ENCODE measurements around the gene EYS. TPM values are rescaled to one million over a fixed set of nuclear protein-coding genes. Genes with fewer than 3 reads are reported as not detected.
A peak's percentile ranks its signal among the peaks of the same experiment; 100 is the strongest.

The EYS gene
- total and polyA plus RNA-seq, 2 of the 13 experiments (the other 11 are each of a cell fraction or from before 2014, with no cell fraction given) = 0.04 to 0.07 TPM

DNA sequence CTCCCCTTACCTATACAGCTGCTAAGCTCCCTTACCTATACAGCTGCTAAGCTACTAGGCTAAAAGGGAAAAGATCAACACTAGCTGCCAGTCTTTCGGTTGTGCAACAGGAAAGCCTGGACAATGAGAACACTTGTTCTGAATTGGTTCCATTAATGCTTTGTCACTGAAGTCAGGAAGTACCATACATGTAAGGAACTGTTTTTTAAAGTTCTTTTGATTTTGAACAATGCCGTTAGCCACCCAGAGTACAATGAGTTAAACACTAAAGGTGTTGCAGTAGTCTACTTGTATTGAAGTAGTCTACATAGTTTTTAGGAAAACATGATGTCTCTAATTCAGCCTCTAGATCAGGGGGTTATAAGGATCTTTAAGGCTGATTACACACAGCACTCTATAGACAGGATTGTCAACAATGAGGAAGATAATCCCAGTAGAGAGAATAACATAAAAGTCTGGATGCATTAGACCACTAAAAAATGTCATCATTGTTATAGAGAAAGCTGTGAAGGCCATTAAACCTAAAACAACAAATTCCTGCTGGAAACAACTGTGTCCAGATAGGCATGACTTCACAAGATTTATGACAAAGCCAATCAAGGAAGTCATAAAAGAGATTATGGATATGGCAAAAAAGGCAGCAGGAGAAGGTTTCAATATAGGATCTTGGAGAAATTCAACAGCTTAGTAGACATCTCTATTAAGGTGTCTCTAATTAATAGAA is 1765.1 kb downstream of the EYS start (continued):
- TF ChIP-seq ZNF605 (CRISPR knock-in tag; IDR thresholded peaks at IDR 0.05) = no peak
- TF ChIP-seq RAD21 (CRISPR knock-in tag; IDR thresholded peaks at IDR 0.05) = no peak
- 0 out of 2 replicates have a peak, but pooled peaks have one; percentile 53 for TF ChIP-seq SNAPC2 (CRISPR knock-in tag; IDR thresholded peaks at IDR 0.05)
- no peak for TF ChIP-seq ETV6 (CRISPR knock-in tag; conservative IDR thresholded peaks at IDR 0.05)
- TF ChIP-seq AGO2 (optimal IDR thresholded peaks at IDR 0.05; ENCODE audit: low read depth, low read length) = no peak
- TF ChIP-seq REL (CRISPR knock-in tag; conservative IDR thresholded peaks at IDR 0.05) = no peak
- TF ChIP-seq, protein P1, sequence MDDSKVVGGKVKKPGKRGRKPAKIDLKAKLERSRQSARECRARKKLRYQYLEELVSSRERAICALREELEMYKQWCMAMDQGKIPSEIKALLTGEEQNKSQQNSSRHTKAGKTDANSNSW (CRISPR knock-in tag; IDR thresholded peaks at IDR 0.05; ENCODE audit: borderline replicate concordance) = no peak
- TF ChIP-seq ZNF740 (CRISPR knock-in tag; IDR thresholded peaks at IDR 0.05) = no peak
- TF ChIP-seq NBN (conservative IDR thresholded peaks at IDR 0.05) = no peak
- TF ChIP-seq CC2D1A (CRISPR knock-in tag; IDR thresholded peaks at IDR 0.05) = no peak
- TF ChIP-seq, protein P2, sequence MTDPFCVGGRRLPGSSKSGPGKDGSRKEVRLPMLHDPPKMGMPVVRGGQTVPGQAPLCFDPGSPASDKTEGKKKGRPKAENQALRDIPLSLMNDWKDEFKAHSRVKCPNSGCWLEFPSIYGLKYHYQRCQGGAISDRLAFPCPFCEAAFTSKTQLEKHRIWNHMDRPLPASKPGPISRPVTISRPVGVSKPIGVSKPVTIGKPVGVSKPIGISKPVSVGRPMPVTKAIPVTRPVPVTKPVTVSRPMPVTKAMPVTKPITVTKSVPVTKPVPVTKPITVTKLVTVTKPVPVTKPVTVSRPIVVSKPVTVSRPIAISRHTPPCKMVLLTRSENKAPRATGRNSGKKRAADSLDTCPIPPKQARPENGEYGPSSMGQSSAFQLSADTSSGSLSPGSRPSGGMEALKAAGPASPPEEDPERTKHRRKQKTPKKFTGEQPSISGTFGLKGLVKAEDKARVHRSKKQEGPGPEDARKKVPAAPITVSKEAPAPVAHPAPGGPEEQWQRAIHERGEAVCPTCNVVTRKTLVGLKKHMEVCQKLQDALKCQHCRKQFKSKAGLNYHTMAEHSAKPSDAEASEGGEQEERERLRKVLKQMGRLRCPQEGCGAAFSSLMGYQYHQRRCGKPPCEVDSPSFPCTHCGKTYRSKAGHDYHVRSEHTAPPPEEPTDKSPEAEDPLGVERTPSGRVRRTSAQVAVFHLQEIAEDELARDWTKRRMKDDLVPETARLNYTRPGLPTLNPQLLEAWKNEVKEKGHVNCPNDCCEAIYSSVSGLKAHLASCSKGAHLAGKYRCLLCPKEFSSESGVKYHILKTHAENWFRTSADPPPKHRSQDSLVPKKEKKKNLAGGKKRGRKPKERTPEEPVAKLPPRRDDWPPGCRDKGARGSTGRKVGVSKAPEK (CRISPR knock-in tag; IDR thresholded peaks at IDR 0.05; ENCODE audit: borderline replicate concordance) = no peak
- TF ChIP-seq ZBTB7B (CRISPR knock-in tag; IDR thresholded peaks at IDR 0.05) = no peak
- TF ChIP-seq ZFP90 (CRISPR knock-in tag; IDR thresholded peaks at IDR 0.05; ENCODE audit: borderline replicate concordance) = no peak
- no peak for TF ChIP-seq ZFP36 (IDR thresholded peaks at IDR 0.05; ENCODE audit: borderline replicate concordance, low read depth, low read length, partially characterized antibody)
- TF ChIP-seq, protein P3, sequence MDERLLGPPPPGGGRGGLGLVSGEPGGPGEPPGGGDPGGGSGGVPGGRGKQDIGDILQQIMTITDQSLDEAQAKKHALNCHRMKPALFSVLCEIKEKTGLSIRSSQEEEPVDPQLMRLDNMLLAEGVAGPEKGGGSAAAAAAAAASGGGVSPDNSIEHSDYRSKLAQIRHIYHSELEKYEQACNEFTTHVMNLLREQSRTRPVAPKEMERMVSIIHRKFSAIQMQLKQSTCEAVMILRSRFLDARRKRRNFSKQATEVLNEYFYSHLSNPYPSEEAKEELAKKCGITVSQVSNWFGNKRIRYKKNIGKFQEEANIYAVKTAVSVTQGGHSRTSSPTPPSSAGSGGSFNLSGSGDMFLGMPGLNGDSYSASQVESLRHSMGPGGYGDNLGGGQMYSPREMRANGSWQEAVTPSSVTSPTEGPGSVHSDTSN (CRISPR knock-in tag; IDR thresholded peaks at IDR 0.05) = peak; percentile 63; the same call in 1 of the 2 replicates
- TF ChIP-seq KLF12 (CRISPR knock-in tag; IDR thresholded peaks at IDR 0.05; ENCODE audit: borderline replicate concordance) = no peak
- no peak for TF ChIP-seq ARID2 (CRISPR knock-in tag; IDR thresholded peaks at IDR 0.05; ENCODE audit: borderline replicate concordance)
- no peak for TF ChIP-seq ZNF737 (CRISPR knock-in tag; IDR thresholded peaks at IDR 0.05; ENCODE audit: borderline replicate concordance)
- TF ChIP-seq NFIC (IDR thresholded peaks at IDR 0.05; ENCODE audit: low read length) = peak; percentile 61; the same call in 1 of the 2 replicates
- TF ChIP-seq, protein P4, sequence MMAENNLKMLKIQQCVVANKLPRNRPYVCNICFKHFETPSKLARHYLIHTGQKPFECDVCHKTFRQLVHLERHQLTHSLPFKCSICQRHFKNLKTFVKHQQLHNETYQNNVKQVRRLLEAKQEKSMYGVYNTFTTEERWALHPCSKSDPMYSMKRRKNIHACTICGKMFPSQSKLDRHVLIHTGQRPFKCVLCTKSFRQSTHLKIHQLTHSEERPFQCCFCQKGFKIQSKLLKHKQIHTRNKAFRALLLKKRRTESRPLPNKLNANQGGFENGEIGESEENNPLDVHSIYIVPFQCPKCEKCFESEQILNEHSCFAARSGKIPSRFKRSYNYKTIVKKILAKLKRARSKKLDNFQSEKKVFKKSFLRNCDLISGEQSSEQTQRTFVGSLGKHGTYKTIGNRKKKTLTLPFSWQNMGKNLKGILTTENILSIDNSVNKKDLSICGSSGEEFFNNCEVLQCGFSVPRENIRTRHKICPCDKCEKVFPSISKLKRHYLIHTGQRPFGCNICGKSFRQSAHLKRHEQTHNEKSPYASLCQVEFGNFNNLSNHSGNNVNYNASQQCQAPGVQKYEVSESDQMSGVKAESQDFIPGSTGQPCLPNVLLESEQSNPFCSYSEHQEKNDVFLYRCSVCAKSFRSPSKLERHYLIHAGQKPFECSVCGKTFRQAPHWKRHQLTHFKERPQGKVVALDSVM (CRISPR knock-in tag; IDR thresholded peaks at IDR 0.05) = no peak
- no peak for TF ChIP-seq POLR2G (IDR thresholded peaks at IDR 0.05; ENCODE audit: low read depth, low read length)
- TF ChIP-seq ZKSCAN1 (IDR thresholded peaks at IDR 0.05; ENCODE audit: low read length) = no peak
- no peak for TF ChIP-seq ZNF550 (CRISPR knock-in tag; IDR thresholded peaks at IDR 0.05; ENCODE audit: borderline replicate concordance)
- no peak for TF ChIP-seq ESRRA (CRISPR knock-in tag; IDR thresholded peaks at IDR 0.05; ENCODE audit: low read depth)
- no peak for TF ChIP-seq ZC3H13 (CRISPR knock-in tag; IDR thresholded peaks at IDR 0.05)

Data from HepG2 (cell line).